Measurements from ENCODE around the gene EIF4G1. TPM values are rescaled to one million over a fixed set of nuclear protein-coding genes. Genes with fewer than 3 reads are reported as not detected.

Gene EIF4G1
- total RNA-seq, 4 donors from 2014 or later: 135 to 453 (median 217) TPM

- TF ChIP-seq CTCF (IDR thresholded peaks at IDR 0.05) (no peak), POLR2AphosphoS5 (IDR thresholded peaks at IDR 0.05) (no peak), EP300 (IDR thresholded peaks at IDR 0.05; ENCODE audit: low read depth) (no peak), POLR2A (IDR thresholded peaks at IDR 0.05) (no peak)
- H3K4me1 ChIP-seq: peaks cover 12 to 32% (median 14%) of the 10 kb centered on the region in 4 donors
- H3K27ac ChIP-seq: no peak overlapping the region
- DNase-seq: no peak
- H3K9me3 ChIP-seq: no peaks in the 10 kb centered on the region
- peaks cover 61% of the 10 kb centered on the region for H3K27me3 ChIP-seq
- intact Hi-C loops (cut with DNase I; ENCODE audit: low total_unique reads) (no loop called here), in situ Hi-C loops (cut with MboI; ENCODE audit: low pct_ligation_motif_present in 1 of 4, low pct_unique_long_range_greater_than_20kb in 1 of 4, low sequenced_read_pairs in 3 of 4) (loop anchor here in 2 of 4 donors (10.0 to 25.0 kb wide), 2 partner anchors 157 to 410 kb away; no protein-coding TSS in a partner anchor)
- no peaks in the 10 kb centered on the region for H3K36me3 ChIP-seq
- no peak overlapping the region for H3K4me3 ChIP-seq
- WGBS, 2 donors (ENCODE audit: low coverage in 1 of 2): 73% methylated on average over 5 of the region's 5 CpGs; no CpG with 5 or more reads in 1 of the 2 donors
Measured at GRCh38 chr3:184377374-184377773, 63.0 kb downstream of the EIF4G1 start.

GRCh38 chr3:184377882-184378445, 63.6 kb downstream of the EIF4G1 start, which contains the start of gene THPO:
TSS of gene THPO (minus strand) at chr3:184378207. CDS start at chr3:184376259, 1,948 bp downstream.
- Histone ChIP-seq H3K27ac (peak within 1 kb of the TSS; percentile 54 to 76 (median 63)), H3K27me3 (peaks cover 63% of the 10 kb centered on the region), H3K9me3 (no peaks in the 10 kb centered on the region), H3K4me3 (no peak within 1 kb of the TSS), H3K36me3 (no peaks in the 10 kb centered on the region), H3K4me1 (peaks cover 12 to 32% (median 14%) of the 10 kb centered on the region in 4 donors)
- no peak for DNase-seq
- WGBS, 2 donors (ENCODE audit: low coverage in 1 of 2): 60% methylated on average over 7 of the region's 7 CpGs; no CpG with 5 or more reads in 1 of the 2 donors
- in situ Hi-C loops (cut with MboI; ENCODE audit: low pct_ligation_motif_present in 1 of 4, low pct_unique_long_range_greater_than_20kb in 1 of 4, low sequenced_read_pairs in 3 of 4): loop anchor here in 2 of 4 donors (10.0 to 25.0 kb wide), 2 partner anchors 157 to 409 kb away; no protein-coding TSS in a partner anchor
- intact Hi-C loops (cut with DNase I; ENCODE audit: low total_unique reads): no loop called here
- no peak for TF ChIP-seq EP300 (IDR thresholded peaks at IDR 0.05; ENCODE audit: low read depth)
- no peak for TF ChIP-seq POLR2A (IDR thresholded peaks at IDR 0.05)
- TF ChIP-seq POLR2AphosphoS5 (IDR thresholded peaks at IDR 0.05): no peak
- no peak for TF ChIP-seq CTCF (IDR thresholded peaks at IDR 0.05)

- Histone ChIP-seq H3K36me3 (no peaks in the 10 kb centered on the region), H3K9me3 (no peaks in the 10 kb centered on the region), H3K27ac (peak overlapping the region; percentile 54 to 76 (median 63)), H3K4me1 (peaks cover 12 to 29% (median 14%) of the 10 kb centered on the region in 4 donors), H3K4me3 (no peak overlapping the region), H3K27me3 (peaks cover 63% of the 10 kb centered on the region)
- in situ Hi-C loops (cut with MboI; ENCODE audit: low pct_ligation_motif_present in 1 of 4, low pct_unique_long_range_greater_than_20kb in 1 of 4, low sequenced_read_pairs in 3 of 4) (loop anchor here in 2 of 4 donors (10.0 to 25.0 kb wide), 2 partner anchors 156 to 408 kb away; no protein-coding TSS in a partner anchor), intact Hi-C loops (cut with DNase I; ENCODE audit: low total_unique reads) (no loop called here)
- 74 to 100% methylated on average over 1 to 10 of the region's 10 CpGs for WGBS, 2 donors (ENCODE audit: low coverage in 1 of 2)
- TF ChIP-seq POLR2AphosphoS5 (IDR thresholded peaks at IDR 0.05) (no peak), POLR2A (IDR thresholded peaks at IDR 0.05) (no peak), EP300 (IDR thresholded peaks at IDR 0.05; ENCODE audit: low read depth) (no peak), CTCF (IDR thresholded peaks at IDR 0.05) (no peak)
- no peak for DNase-seq
Measured at GRCh38 chr3:184378651-184379357, 64.4 kb downstream of the EIF4G1 start.
